Measurements from ENCODE around the gene MC1R. TPM values are rescaled to one million over a fixed set of nuclear protein-coding genes. Genes with fewer than 3 reads are reported as not detected.

MC1R gene
- polyA plus RNA-seq, 2 of the 4 experiments (the other 2 are of a cell fraction): 7.4 to 8.0 TPM

GRCh38 chr16:89883346-89884040 is 35.2 kb upstream of the MC1R start:
- ChIA-PET POLR2A (no interaction called here), CTCF (interaction anchor here (1.4 to 1.6 kb wide), 2 partner anchors 22 to 27 kb away, joined by 3 to 5 read pairs; no protein-coding TSS in a partner anchor)
- 95% methylated on average over 28 of the region's 28 CpGs for WGBS (ENCODE audit: missing lambda C conversion rate)
- no peaks in the 10 kb centered on the region for H3K4me1 ChIP-seq
- DNase-seq (ENCODE audit: low read depth in 1 of 2, low spot score in 1 of 2) (no peak), ATAC-seq (peak in 1 of 2 experiments; percentile 20; a peak in 2 of 6 replicates), FAIRE-seq (no peak)
- TF ChIP-seq CEBPB (IDR thresholded peaks at IDR 0.05) (no peak), ZNF302 (CRISPR knock-in tag; IDR thresholded peaks at IDR 0.05) (no peak), POLR2A (IDR thresholded peaks at IDR 0.05; ENCODE audit: low read length) (no peak), RNF2 (IDR thresholded peaks at IDR 0.05; ENCODE audit: borderline replicate concordance, low read depth) (no peak), REST (IDR thresholded peaks at IDR 0.05) (no peak), ATOH8 (CRISPR knock-in tag; IDR thresholded peaks at IDR 0.05; ENCODE audit: low read depth) (no peak), E2F6 (IDR thresholded peaks at IDR 0.05; ENCODE audit: borderline replicate concordance, low read depth) (no peak), MAZ (IDR thresholded peaks at IDR 0.05; ENCODE audit: borderline replicate concordance, low read depth, low read length) (no peak), HMGXB4 (CRISPR knock-in tag; IDR thresholded peaks at IDR 0.05; ENCODE audit: borderline replicate concordance) (no peak), FOXS1 (CRISPR knock-in tag; IDR thresholded peaks at IDR 0.05) (no peak), NFE2L2 (conservative IDR thresholded peaks at IDR 0.05; ENCODE audit: low read length) (no peak), RFX5 (IDR thresholded peaks at IDR 0.05) (no peak), RAD21 (conservative IDR thresholded peaks at IDR 0.05 in 1 of 2, IDR thresholded peaks at IDR 0.05 in 1 of 2) (no peak), JUNB (IDR thresholded peaks at IDR 0.05) (no peak)
- H3K4me3 ChIP-seq: no peak overlapping the region
- no peaks in the 10 kb centered on the region for H3K9me3 ChIP-seq
- no peak overlapping the region for H3K4me2 ChIP-seq
- no peak overlapping the region for H3K27ac ChIP-seq

- ChIA-PET POLR2A (no interaction called here), CTCF (interaction anchor here (1.4 to 1.6 kb wide), 2 partner anchors 23 to 26 kb away, joined by 3 to 5 read pairs; no protein-coding TSS in a partner anchor)
- Histone ChIP-seq H3K27ac (no peak overlapping the region), H3K4me3 (no peak overlapping the region), H3K4me2 (no peak overlapping the region), H3K9me3 (no peaks in the 10 kb centered on the region), H3K4me1 (no peaks in the 10 kb centered on the region)
- TF ChIP-seq KDM5A (IDR thresholded peaks at IDR 0.05): no peak
- TF ChIP-seq HOXB5 (CRISPR knock-in tag; IDR thresholded peaks at IDR 0.05): no peak
- ATAC-seq: peak; percentile 29 to 41; a peak in 2 of 6 replicates
- DNase-seq (ENCODE audit: low read depth in 1 of 2, low spot score in 1 of 2): no peak
- 92% methylated on average over 8 of the region's 8 CpGs for WGBS (ENCODE audit: missing lambda C conversion rate)
- no peak for FAIRE-seq
Observed at GRCh38 chr16:89884041-89884421, 34.6 kb upstream of the MC1R start.

Data from A549 (cell line).